KOPT-K1 (cell line): Measurements from ENCODE around the gene TTC1.

Experiments used
- H3K27ac ChIP-seq: fragments of 200-600 bp; sonication (generic); 2 replicates; pipeline ENCODE4 v1.5.1; 2016; ENCODE audit warnings: antibody characterized with exemption, mild to moderate bottlenecking, low read depth, low read length; ENCODE audit not compliant: poor library complexity, severe bottlenecking
- H3K36me3 ChIP-seq: fragments of 200-600 bp; sonication (generic); 2 replicates; pipeline ENCODE4 v1.5.1; 2017; ENCODE audit warnings: antibody characterized with exemption, mild to moderate bottlenecking, low read length, moderate library complexity; ENCODE audit not compliant: insufficient read depth
- H3K9me3 ChIP-seq: fragments of 200-600 bp; sonication (generic); 2 replicates; pipeline ENCODE4 v1.5.1; 2017; ENCODE audit warnings: antibody characterized with exemption, low read length, mild to moderate bottlenecking; ENCODE audit not compliant: insufficient read depth, poor library complexity, severe bottlenecking

The TTC1 gene

GRCh38 chr5:160020964-160021363, 12.0 kb downstream of the TTC1 start:
- H3K36me3 ChIP-seq: peaks cover 64% of the 10 kb centered on the region
- H3K9me3 ChIP-seq: no peaks in the 10 kb centered on the region
- H3K27ac ChIP-seq: no peak overlapping the region

GRCh38 chr5:160021831-160022446, 13.0 kb downstream of the TTC1 start:
- H3K36me3 ChIP-seq: peaks cover 60% of the 10 kb centered on the region
- H3K27ac ChIP-seq: no peak overlapping the region
- no peaks in the 10 kb centered on the region for H3K9me3 ChIP-seq

GRCh38 chr5:160023007-160023907, 14.3 kb downstream of the TTC1 start:
- no peak overlapping the region for H3K27ac ChIP-seq
- H3K36me3 ChIP-seq: peaks cover 62% of the 10 kb centered on the region
- H3K9me3 ChIP-seq: no peaks in the 10 kb centered on the region

- Histone ChIP-seq H3K27ac (no peak overlapping the region), H3K9me3 (no peaks in the 10 kb centered on the region), H3K36me3 (peaks cover 62% of the 10 kb centered on the region)
Measured at GRCh38 chr5:160023908-160024630, 15.1 kb downstream of the TTC1 start.

- Histone ChIP-seq H3K27ac (no peak overlapping the region), H3K9me3 (no peaks in the 10 kb centered on the region), H3K36me3 (peaks cover 66% of the 10 kb centered on the region)
Measured at GRCh38 chr5:160029004-160029403, 20.1 kb downstream of the TTC1 start.

GRCh38 chr5:160029540-160030139, 20.7 kb downstream of the TTC1 start:
- H3K9me3 ChIP-seq: no peaks in the 10 kb centered on the region
- no peak overlapping the region for H3K27ac ChIP-seq
- H3K36me3 ChIP-seq: peaks cover 60% of the 10 kb centered on the region

GRCh38 chr5:160030631-160031377, 21.9 kb downstream of the TTC1 start:
- peaks cover 60% of the 10 kb centered on the region for H3K36me3 ChIP-seq
- H3K27ac ChIP-seq: no peak overlapping the region
- no peaks in the 10 kb centered on the region for H3K9me3 ChIP-seq

- Histone ChIP-seq H3K27ac (no peak overlapping the region), H3K36me3 (peaks cover 68% of the 10 kb centered on the region), H3K9me3 (no peaks in the 10 kb centered on the region)
Measured at GRCh38 chr5:160033546-160034252, 24.8 kb downstream of the TTC1 start.

- Histone ChIP-seq H3K9me3 (no peaks in the 10 kb centered on the region), H3K36me3 (peaks cover 69% of the 10 kb centered on the region), H3K27ac (no peak overlapping the region)
Measured at GRCh38 chr5:160036243-160036642, 27.3 kb downstream of the TTC1 start.

- Histone ChIP-seq H3K9me3 (no peaks in the 10 kb centered on the region), H3K36me3 (peaks cover 72% of the 10 kb centered on the region), H3K27ac (no peak overlapping the region)
Measured at GRCh38 chr5:160036884-160037283, 27.9 kb downstream of the TTC1 start.

GRCh38 chr5:160039810-160040470, 31.0 kb downstream of the TTC1 start:
- H3K36me3 ChIP-seq: peaks cover 94% of the 10 kb centered on the region
- no peak overlapping the region for H3K27ac ChIP-seq
- H3K9me3 ChIP-seq: no peaks in the 10 kb centered on the region

- Histone ChIP-seq H3K36me3 (peaks cover 92% of the 10 kb centered on the region), H3K27ac (no peak overlapping the region)
Measured at GRCh38 chr5:160040471-160040835, 31.5 kb downstream of the TTC1 start.

GRCh38 chr5:160042671-160043070, 33.7 kb downstream of the TTC1 start:
- Histone ChIP-seq H3K9me3 (no peaks in the 10 kb centered on the region), H3K27ac (no peak overlapping the region), H3K36me3 (peaks cover 80% of the 10 kb centered on the region)

More at GRCh38 chr5:160040471-160040835, 31.5 kb downstream of the TTC1 start:
- H3K9me3 ChIP-seq: no peaks in the 10 kb centered on the region
